OCI-LY7 (cell line): ENCODE results near the gene CYP24A1. TPM values are rescaled to one million over a fixed set of nuclear protein-coding genes. Genes with fewer than 3 reads are reported as not detected.

Experiments used
- BruUV-seq: library from RNA; stranded (reverse); fragments of 400-500 nt; replicated peaks from 2 replicates; lab custom pipeline; 2021; lab: Mats Ljungman, UMichigan
- CTCF ChIA-PET: fragments of 300-600 bp; sonication (Branson Sonifier 250); formaldehyde crosslinking; loops from one replicate; lab custom pipeline; 2022; ENCODE audit warnings: antibody characterized with exemption; ENCODE audit not compliant: unreplicated experiment; lab: Charles Lee
- POLR2A ChIA-PET: fragments of 300-600 bp; sonication (Branson Sonifier 250); formaldehyde crosslinking; loops from one replicate; lab custom pipeline; 2022; ENCODE audit warnings: antibody characterized with exemption; lab: Charles Lee
- DNase-seq: peaks from one replicate; pipeline ENCODE4 v3.0.0-alpha.2; 2015; ENCODE audit warnings: low spot score
- H2AFZ ChIP-seq: fragments of 200-600 bp; sonication (generic), shearing (Covaris generic); 2 replicates; pipeline ENCODE4 v1.6.1; 2014; ENCODE audit warnings: mild to moderate bottlenecking, antibody characterized with exemption, low read length, moderate library complexity
- H3K27ac ChIP-seq: fragments of 200-600 bp; sonication (generic); 2 replicates; pipeline ENCODE4 v1.5.1; 2014; ENCODE audit warnings: mixed run types, low read depth, mild to moderate bottlenecking, moderate library complexity, low read length, inconsistent platforms; ENCODE audit not compliant: poor library complexity, severe bottlenecking
- H3K36me3 ChIP-seq: fragments of 200-600 bp; sonication (generic); 2 replicates; pipeline ENCODE4 v1.6.1; 2014; ENCODE audit warnings: mild to moderate bottlenecking, antibody characterized with exemption, low read length, moderate library complexity, mixed read lengths; ENCODE audit not compliant: insufficient read depth
- H3K4me1 ChIP-seq: fragments of 200-600 bp; sonication (generic); 2 replicates; pipeline ENCODE4 v1.5.1; 2014; ENCODE audit warnings: mild to moderate bottlenecking, low read length; ENCODE audit not compliant: insufficient read depth, poor library complexity, severe bottlenecking
- H3K4me2 ChIP-seq: fragments of 200-600 bp; sonication (generic); 2 replicates; pipeline ENCODE4 v1.6.1; 2014; ENCODE audit warnings: mild to moderate bottlenecking, low read length
- H3K4me3 ChIP-seq: fragments of 200-600 bp; sonication (generic); 2 replicates; pipeline ENCODE4 v1.5.1; 2014; ENCODE audit warnings: mild to moderate bottlenecking, low read depth, low read length; ENCODE audit not compliant: poor library complexity, severe bottlenecking
- H3K79me2 ChIP-seq: fragments of 200-600 bp; sonication (generic); 2 replicates; pipeline ENCODE4 v1.6.1; 2016; ENCODE audit warnings: low read depth, mild to moderate bottlenecking, low read length, moderate library complexity, mixed read lengths; ENCODE audit not compliant: insufficient read depth
- H3K9me2 ChIP-seq: fragments of 200-600 bp; sonication (generic); 2 replicates; pipeline ENCODE4 v1.6.1; 2016; ENCODE audit warnings: mild to moderate bottlenecking, low read length, mixed read lengths; ENCODE audit not compliant: insufficient read depth
- H3K9me3 ChIP-seq: fragments of 200-600 bp; sonication (generic); 2 replicates; pipeline ENCODE4 v1.6.1; 2014; ENCODE audit warnings: mild to moderate bottlenecking, mixed run types, low read length, mixed read lengths
- H4K20me1 ChIP-seq: fragments of 200-600 bp; sonication (generic); 2 replicates; pipeline ENCODE4 v1.6.1; 2014; ENCODE audit warnings: mild to moderate bottlenecking, antibody characterized with exemption, low read length, moderate library complexity, mixed read lengths; ENCODE audit not compliant: insufficient read depth
- EZH2phosphoT487 ChIP-seq: fragments of 200-600 bp; sonication (generic); IDR thresholded peaks from 2 replicates; pipeline ENCODE4 v1.6.1; 2018; ENCODE audit warnings: low read depth, borderline replicate concordance, mild to moderate bottlenecking, mixed run types, antibody characterized with exemption, low read length, moderate library complexity, mixed read lengths
- intact Hi-C: fragments of 100-400 bp; cut with micrococcal nuclease; formaldehyde crosslinking; loops from one replicate; pipeline ENCODE4 v1.10.0; 2022; ENCODE audit not compliant: unreplicated experiment
- total RNA-seq, 2 experiments: library from RNA; depleted of rRNA in 1 of 2; stranded (reverse); fragments of >200 nt in 1 of 2; shearing (Covaris generic) in 1 of 2; gene quantifications; 2 replicates each; pipeline ENCODE4 v1.2.3, GENCODE V29; 2014 to 2022
- TF ChIP-seq, protein P1 (sequence below): fragments of 200-600 bp; sonication (generic); conservative IDR thresholded peaks from 2 replicates; pipeline ENCODE4 v1.5.1; 2014; ENCODE audit warnings: mild to moderate bottlenecking, antibody characterized with exemption, low read length, moderate library complexity, mixed read lengths

CYP24A1 gene
- total RNA-seq, 2 experiments from 2014 or later: not detected

DNA sequence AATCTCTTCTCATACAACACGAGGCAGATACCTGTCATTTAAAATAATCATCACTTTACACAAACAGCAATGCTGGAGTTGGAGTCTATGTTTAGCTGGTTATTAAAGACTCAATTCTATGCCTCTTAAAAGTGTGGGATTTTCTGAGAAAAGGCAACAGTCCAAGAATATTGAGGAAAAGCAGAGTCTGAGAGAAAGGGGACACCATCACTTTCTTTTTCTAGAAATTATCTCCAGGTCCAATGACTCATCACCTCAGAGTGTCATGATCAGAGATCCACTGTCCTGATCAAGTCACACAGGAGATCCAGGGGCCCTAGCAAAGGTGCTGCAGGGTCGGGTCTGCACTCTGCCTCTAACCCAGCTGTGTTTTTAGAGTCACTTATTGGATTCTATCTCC lies 8.0 kb downstream of the CYP24A1 start:
- H3K4me3 ChIP-seq: no peak overlapping the region
- no peak overlapping the region for H3K4me2 ChIP-seq
- no peak overlapping the region for H3K27ac ChIP-seq
- no peaks in the 10 kb centered on the region for H3K9me3 ChIP-seq
- ChIA-PET CTCF (no interaction called here), POLR2A (interaction anchor here (1.6 kb wide), 1 partner anchor 17 kb away, joined by 4 read pairs; no protein-coding TSS in a partner anchor)
- no peaks in the 10 kb centered on the region for H3K79me2 ChIP-seq
- no TSS peak for BruUV-seq
- no peaks in the 10 kb centered on the region for H3K9me2 ChIP-seq
- DNase-seq: no peak
- TF ChIP-seq, protein P1, sequence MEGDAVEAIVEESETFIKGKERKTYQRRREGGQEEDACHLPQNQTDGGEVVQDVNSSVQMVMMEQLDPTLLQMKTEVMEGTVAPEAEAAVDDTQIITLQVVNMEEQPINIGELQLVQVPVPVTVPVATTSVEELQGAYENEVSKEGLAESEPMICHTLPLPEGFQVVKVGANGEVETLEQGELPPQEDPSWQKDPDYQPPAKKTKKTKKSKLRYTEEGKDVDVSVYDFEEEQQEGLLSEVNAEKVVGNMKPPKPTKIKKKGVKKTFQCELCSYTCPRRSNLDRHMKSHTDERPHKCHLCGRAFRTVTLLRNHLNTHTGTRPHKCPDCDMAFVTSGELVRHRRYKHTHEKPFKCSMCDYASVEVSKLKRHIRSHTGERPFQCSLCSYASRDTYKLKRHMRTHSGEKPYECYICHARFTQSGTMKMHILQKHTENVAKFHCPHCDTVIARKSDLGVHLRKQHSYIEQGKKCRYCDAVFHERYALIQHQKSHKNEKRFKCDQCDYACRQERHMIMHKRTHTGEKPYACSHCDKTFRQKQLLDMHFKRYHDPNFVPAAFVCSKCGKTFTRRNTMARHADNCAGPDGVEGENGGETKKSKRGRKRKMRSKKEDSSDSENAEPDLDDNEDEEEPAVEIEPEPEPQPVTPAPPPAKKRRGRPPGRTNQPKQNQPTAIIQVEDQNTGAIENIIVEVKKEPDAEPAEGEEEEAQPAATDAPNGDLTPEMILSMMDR: no peak
- no peak for TF ChIP-seq EZH2phosphoT487
- H4K20me1 ChIP-seq: no peaks in the 10 kb centered on the region
- H3K4me1 ChIP-seq: no peaks in the 10 kb centered on the region
- no peaks in the 10 kb centered on the region for H3K36me3 ChIP-seq
- H2AFZ ChIP-seq: no peak overlapping the region
- intact Hi-C loops: no loop called here

GRCh38 chr20:54165014-54165413 lies 8.8 kb downstream of the CYP24A1 start:
- CTCF ChIA-PET: no interaction called here
- H3K4me3 ChIP-seq: no peak overlapping the region
- H3K4me1 ChIP-seq: no peaks in the 10 kb centered on the region
- POLR2A ChIA-PET: interaction anchor here (0.8 kb wide), 1 partner anchor 28 kb away, joined by 3 read pairs; no protein-coding TSS in a partner anchor
- no peak overlapping the region for H3K27ac ChIP-seq
- H4K20me1 ChIP-seq: no peaks in the 10 kb centered on the region
- H3K4me2 ChIP-seq: no peak overlapping the region
- no peaks in the 10 kb centered on the region for H3K9me2 ChIP-seq
- DNase-seq: no peak
- no peaks in the 10 kb centered on the region for H3K36me3 ChIP-seq
- no peak for TF ChIP-seq EZH2phosphoT487
- no peak overlapping the region for H2AFZ ChIP-seq
- BruUV-seq: no TSS peak
- no peaks in the 10 kb centered on the region for H3K79me2 ChIP-seq
- intact Hi-C loops: no loop called here
- no peaks in the 10 kb centered on the region for H3K9me3 ChIP-seq

DNA sequence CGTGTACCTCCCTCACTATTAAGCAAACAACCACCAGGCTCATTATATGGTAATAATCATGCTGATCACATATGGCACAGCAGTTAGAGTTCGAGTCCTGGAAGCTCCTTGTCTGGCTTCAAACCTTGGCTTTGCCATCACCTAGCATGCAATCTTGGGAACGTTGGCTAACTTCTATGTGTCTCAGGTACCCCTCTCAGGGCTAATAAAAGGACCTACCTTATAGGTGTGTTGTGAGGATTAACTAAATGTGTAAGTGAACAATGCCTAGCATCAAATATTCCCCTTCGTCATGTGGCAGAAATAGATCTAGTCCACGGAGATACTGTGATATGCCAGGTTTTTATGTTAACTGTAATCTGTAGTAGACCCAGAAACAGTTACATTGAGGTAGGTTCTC lies 10.4 kb downstream of the CYP24A1 start:
- POLR2A ChIA-PET: no interaction called here
- no peak overlapping the region for H3K4me2 ChIP-seq

More for the DNA sequence above, 10.4 kb downstream of the CYP24A1 start:
- Histone ChIP-seq H3K27ac (no peak overlapping the region), H3K4me3 (no peak overlapping the region), H3K4me1 (no peaks in the 10 kb centered on the region), H2AFZ (no peak overlapping the region), H4K20me1 (no peaks in the 10 kb centered on the region), H3K79me2 (no peaks in the 10 kb centered on the region), H3K9me2 (no peaks in the 10 kb centered on the region), H3K36me3 (no peaks in the 10 kb centered on the region), H3K9me3 (no peaks in the 10 kb centered on the region)
- intact Hi-C loops: no loop called here
- no peak for TF ChIP-seq EZH2phosphoT487
- TF ChIP-seq, protein P1: no peak
- no peak for DNase-seq
- no TSS peak for BruUV-seq
- CTCF ChIA-PET: no interaction called here
